AG09319 (cell line): ENCODE results near the gene MEGF11.

Experiments used
- DNase-seq: peaks from one replicate; pipeline ENCODE4 v3.0.0-alpha.2; 2010; ENCODE audit warnings: low read depth; ENCODE audit errors: extremely low read depth
- TF ChIP-seq, protein P1 (sequence below): IDR thresholded peaks from 2 replicates; pipeline ENCODE4 v1.5.1; 2011; ENCODE audit warnings: low read depth, mild to moderate bottlenecking, inconsistent platforms, low read length, moderate library complexity

Gene MEGF11

DNA sequence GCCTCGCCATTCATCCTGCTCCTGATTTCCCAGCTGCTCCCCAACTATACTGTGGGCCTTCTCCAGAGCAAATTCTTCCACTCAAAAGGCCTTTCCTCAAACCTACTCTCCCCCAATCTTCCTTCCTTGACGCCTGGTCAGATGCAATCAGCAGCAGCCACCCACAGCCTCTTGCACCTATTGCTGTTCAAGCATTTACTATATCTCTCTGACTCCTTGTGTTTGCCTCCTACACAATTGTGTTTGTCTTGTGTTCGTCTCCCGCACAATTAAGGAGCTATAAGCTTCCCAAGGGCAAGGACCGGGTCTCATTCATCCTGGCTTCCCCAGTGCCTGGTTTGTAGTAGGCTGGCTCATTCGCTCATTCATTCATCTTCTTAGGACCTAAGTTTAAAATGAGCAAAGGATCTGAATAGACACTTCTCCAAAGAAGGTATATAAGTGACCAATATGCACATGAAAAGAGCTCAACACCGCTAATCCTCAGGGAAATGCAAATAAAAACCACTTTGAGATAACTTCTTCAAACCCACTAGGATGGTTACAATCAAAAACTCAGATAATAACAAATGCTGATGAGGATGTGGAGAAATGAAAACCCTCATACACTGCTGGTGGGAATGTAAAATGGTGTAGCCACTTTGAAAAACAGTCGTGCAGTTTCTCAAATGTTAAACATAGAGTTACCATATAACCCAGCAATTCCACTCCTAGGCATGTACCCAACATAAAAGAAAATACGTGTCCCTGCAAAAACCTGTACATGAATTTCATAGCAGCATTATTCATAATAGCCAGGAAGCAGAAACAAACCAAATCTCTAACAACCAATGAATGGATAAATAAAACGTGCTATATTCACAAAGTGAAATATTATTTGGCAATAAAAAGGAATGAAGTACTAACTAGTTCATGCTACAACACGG lies 31.0 kb downstream of the MEGF11 start:
- TF ChIP-seq, protein P1, sequence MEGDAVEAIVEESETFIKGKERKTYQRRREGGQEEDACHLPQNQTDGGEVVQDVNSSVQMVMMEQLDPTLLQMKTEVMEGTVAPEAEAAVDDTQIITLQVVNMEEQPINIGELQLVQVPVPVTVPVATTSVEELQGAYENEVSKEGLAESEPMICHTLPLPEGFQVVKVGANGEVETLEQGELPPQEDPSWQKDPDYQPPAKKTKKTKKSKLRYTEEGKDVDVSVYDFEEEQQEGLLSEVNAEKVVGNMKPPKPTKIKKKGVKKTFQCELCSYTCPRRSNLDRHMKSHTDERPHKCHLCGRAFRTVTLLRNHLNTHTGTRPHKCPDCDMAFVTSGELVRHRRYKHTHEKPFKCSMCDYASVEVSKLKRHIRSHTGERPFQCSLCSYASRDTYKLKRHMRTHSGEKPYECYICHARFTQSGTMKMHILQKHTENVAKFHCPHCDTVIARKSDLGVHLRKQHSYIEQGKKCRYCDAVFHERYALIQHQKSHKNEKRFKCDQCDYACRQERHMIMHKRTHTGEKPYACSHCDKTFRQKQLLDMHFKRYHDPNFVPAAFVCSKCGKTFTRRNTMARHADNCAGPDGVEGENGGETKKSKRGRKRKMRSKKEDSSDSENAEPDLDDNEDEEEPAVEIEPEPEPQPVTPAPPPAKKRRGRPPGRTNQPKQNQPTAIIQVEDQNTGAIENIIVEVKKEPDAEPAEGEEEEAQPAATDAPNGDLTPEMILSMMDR, result no peak
- DNase-seq, result no peak

DNA sequence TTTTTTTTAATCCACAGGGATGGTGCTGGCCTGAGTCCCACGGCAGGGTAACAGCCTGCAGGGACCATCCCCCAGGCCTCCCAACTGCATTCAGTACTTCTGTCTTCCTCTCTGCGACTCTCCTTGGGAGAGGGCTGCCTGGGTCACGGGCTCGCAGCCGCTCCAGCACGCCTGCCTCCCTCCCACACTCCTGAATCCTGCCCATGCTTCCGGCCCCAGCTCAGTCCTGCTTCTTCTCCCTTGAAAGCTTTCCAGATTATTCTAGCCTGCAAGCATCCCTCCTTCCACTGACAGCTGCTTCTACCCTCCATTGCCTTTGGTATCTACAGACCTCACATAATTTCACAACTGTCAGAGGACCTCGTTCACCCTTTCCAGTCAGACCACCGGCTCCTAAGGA lies 32.4 kb downstream of the MEGF11 start:
- no peak for DNase-seq
- TF ChIP-seq, protein P1, result no peak

DNA sequence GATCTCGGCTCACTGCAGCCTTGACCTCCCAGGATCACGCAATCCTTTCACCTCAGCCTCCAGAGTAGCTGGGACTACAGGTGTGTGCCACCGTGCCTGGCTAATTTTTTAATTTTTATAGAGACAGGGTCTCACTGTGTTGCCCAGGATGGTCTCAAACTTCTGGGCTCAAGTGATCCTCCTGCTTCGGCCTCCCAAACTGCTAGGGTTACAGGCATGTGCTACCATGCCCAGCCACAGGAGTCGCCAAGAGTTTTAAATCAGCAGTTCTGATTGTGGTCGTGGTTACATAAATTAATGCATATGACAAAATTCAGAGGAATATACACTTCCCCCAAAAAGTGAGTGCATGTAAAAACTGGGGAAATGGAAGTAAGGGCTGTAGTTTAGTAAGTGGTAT lies 32.9 kb downstream of the MEGF11 start:
- TF ChIP-seq, protein P1, result no peak
- DNase-seq, result no peak

DNA sequence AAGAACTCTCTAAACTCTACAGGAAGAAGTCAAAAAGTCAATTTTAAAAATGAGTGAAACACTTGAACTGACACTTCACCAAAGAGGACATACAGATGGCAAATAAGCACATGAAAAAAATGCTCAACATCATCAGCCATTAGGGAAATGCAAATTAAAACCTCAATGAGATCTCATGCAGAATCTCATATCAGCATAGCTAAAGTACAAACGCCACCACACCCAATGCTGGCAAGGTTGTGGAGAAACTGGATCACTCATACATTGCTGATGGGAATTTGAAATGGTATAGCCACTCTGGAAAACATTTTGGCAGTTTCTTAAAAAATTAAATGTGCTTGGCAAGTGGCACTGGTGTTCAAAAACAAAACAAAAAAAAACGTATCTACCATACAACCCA lies 34.2 kb downstream of the MEGF11 start:
- TF ChIP-seq, protein P1, result no peak
- DNase-seq, result no peak

- DNase-seq, result no peak
- TF ChIP-seq, protein P1, result no peak
Observed at GRCh38 chr15:66216806-66217205, 36.7 kb downstream of the MEGF11 start.

- DNase-seq, result no peak
- TF ChIP-seq, protein P1, result no peak
Observed at GRCh38 chr15:66215811-66216210, 37.7 kb downstream of the MEGF11 start.

DNA sequence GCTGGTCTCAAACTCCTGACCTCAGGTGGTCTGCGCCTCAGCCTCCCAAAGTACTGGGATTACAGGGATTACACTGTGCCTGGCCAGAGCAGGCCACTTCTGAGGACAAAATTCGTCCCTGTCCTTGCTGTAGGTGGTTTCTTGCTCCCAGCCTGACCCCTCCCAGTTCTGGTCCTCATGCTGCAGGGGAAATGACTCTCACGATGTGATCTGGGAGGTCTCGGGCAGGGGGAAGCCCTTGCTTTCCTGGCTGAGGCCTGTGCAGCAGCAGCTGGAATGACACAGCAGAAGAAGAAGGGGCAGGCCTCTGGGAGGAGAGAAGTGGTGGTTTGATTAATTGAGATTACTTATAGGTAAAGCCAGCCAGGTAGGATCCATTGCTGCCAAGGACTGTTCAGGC lies 39.3 kb downstream of the MEGF11 start:
- TF ChIP-seq, protein P1, result no peak
- no peak for DNase-seq
